ENCODE data around the gene GGA1.
A peak's percentile ranks its signal among the peaks of the same experiment; 100 is the strongest.
"Not testable (repeated sequence)": the region's sequence is repeated elsewhere in the genome, so short reads cannot be mapped to it uniquely, and the experiment has no call there.

Gene GGA1

GRCh38 chr22:37571258-37571991, 37.2 kb upstream of the GGA1 start:
- no peak for DNase-seq

DNA sequence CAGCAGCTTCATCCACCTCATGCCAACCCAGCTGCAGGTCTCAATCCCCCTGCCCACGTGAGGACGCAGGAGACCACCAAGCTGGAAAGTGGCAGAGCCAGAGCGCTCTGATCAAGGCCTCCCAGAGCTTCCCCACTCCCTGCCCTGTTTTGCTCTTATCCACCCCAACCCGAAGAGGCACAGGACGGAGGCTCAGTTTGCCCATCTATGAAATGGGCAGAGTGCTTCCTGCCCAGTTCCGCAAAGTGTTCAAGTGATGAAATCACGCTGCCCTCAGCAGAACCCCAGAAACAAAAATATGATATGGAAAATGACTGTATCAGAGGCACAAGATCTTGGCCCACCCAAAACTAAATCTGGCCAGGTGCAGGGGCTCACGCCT, 36.7 kb upstream of the GGA1 start:
- no peak for DNase-seq

DNA sequence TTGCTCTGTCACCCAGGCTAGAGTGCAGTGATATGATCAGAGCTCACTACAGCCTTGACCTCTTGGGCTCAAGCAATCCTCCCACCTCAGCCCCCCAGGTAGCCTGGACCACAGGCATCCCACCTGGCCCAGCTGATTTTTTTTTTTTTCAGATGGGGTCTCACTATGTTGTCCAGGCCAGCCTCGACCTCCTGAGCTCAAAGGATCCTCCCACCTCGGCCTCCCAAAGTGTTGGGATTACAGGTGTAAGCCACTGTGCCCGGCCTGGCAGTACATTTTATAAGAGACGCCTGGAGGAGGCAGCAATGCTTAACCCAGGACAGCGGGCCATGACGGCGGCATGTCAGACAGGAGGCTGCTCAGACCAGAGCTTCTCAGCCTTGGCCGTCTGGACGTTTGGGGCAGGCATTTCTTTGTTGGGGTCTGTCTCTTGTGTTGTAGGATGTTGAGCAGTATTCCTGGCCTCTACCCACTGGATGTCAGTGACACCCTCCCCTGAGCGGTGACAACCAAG, 33.1 kb upstream of the GGA1 start:
- DNase-seq = no peak

GRCh38 chr22:37578002-37578401, 30.6 kb upstream of the GGA1 start:
- DNase-seq = no peak

DNA sequence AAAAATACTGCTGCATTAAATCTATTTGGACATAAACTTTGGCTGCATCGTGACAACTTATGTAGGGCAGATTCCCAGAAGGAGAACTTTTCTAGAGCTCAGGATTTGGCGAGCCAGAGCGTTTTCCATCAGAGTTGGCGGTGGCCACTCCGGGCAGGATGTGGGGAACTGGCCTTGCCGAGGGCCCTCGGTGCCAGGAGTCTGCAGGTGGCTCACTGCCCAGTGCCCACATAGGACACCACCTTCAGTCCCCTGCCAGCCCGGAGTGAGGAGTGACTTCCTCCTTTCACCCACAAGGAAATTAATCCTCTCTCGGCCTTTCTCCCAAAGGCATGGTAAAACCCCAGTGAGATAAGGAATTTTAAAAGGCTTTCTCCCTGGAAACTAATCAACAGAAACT, 27.1 kb upstream of the GGA1 start:
- peak; percentile 78 for DNase-seq

DNA sequence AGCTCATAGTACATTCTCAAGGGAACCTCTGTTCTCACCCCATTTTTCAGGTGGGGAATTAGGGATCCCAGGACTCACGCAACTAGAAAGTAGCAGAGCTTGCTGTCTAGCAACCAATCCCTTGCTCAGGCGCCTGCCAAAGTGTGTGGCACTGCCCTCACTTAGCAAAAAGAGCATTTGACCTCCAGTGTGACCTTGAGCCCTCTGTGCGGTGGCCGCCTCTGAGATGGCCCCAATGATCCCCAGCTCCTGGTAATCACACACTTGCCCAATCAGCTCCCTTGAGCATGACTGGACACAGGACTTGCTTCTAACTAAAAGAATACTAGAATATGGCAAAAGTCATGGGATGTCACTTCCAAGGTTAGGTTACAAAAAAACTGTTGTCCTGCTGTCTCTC, 26.1 kb upstream of the GGA1 start:
- no peak for DNase-seq

DNA sequence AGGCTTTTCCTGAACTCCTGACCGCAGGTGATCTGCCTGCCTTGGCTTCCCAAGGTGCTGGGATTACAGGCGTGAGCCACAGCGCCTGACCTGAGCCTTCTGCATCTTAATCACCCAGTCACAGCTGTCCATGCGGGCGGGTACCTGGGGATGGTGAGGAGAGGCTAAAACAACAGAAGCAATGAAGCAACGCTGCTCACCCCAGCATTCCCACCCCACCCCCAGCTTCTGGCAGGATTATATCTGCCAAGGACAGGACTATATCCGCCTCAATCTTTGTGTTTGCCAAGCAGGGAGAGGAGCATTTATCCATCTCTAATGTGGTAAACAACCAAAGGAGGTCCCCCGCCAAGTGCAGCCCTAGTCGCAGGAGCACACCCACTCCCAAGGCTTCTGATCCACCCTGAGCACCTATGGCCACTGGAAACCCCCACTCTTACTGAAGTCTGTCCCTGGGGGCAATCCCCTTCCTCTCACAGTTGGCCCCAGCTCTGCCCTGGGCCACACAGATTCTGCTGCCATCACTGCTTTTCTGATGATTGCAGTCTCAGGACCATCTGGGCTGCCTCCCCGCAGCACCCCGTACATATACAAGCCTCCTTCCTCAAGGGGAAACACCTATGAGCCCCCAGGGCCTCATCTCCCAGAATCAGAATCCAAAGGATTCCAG, 20.0 kb upstream of the GGA1 start:
- no peak for DNase-seq

DNA sequence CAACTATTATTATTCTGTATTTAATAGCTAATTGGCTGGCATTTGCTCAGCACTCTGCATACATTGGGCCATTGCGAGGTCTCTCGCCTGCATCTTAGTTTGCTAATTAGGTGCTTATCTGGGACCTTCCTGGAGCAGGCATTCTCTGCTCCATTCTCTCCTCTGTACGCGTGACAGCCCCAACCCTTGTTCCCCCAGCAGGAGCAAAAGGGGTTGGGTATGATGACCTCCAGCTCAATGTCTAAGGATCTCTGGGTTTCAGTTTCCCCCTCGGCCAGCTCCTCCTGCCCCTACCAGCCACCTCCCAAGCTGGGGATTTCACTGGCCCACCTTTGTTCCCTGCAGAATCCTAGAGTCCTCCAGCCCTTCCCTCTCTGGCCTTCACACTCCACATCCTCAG, 19.0 kb upstream of the GGA1 start:
- DNase-seq = no peak

DNA sequence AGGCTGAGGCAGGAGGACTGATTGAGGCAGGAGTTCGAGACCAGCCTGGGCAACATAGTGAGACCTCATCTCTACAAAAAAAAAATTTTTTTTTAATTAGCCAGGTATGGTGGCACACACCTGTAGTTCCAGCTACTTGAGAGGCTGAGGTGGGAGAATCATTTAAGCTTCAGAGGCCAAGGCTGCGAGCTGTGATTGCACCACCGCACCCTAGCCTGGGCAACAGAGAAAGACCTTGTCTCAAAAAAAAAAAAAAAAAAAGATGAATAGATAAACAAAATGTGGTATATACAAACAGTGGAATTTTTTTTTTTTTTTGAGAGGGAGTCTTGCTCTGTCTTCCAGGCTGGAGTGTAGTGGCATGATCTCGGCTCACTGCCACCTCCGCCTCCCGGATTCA, 17.6 kb upstream of the GGA1 start:
- not testable (repeated sequence) for DNase-seq

- DNase-seq = no peak
Observed at GRCh38 chr22:37591823-37592404, 16.7 kb upstream of the GGA1 start.

- no peak for DNase-seq
Observed at GRCh38 chr22:37594237-37594636, 14.4 kb upstream of the GGA1 start.

DNA sequence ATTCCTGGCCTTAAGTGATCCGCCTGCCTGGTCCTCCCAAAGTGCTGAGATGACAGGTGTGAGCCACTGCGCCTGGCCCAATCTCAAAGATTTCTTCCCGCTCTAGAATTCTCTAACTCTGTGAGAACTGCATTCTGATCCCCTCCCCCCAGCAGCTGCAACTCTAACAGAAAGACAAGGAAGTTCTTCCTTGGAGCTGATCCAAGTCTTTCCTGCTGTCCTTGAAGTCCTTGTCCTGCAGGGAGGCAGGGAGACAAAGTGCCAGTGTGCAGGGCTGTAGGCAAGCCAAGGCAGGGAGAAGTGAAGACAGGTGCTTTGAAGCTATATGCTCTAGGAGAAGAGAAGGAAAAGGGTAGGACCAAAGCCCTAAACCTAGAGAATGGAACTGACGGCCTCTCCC, 9.5 kb upstream of the GGA1 start:
- peak; percentile 70 for DNase-seq

DNA sequence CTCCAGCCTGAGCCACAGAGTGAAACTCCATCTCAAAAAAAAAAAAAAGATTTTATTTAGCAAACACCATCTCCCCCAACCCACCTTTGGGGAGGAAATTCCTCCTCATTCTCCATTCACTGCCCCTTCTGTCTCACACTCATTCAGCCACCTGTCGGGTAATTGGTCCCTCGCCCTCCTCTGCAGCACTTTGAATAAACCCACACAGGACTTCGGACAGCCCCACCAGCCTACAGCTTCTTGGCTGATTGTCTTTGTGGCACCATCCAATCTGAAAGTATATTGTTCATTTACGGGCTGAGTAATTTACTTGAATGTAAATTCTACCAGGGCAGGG, 7.5 kb upstream of the GGA1 start:
- DNase-seq = no peak

- DNase-seq = no peak
Observed at GRCh38 chr22:37601540-37602442, 6.8 kb upstream of the GGA1 start.

DNA sequence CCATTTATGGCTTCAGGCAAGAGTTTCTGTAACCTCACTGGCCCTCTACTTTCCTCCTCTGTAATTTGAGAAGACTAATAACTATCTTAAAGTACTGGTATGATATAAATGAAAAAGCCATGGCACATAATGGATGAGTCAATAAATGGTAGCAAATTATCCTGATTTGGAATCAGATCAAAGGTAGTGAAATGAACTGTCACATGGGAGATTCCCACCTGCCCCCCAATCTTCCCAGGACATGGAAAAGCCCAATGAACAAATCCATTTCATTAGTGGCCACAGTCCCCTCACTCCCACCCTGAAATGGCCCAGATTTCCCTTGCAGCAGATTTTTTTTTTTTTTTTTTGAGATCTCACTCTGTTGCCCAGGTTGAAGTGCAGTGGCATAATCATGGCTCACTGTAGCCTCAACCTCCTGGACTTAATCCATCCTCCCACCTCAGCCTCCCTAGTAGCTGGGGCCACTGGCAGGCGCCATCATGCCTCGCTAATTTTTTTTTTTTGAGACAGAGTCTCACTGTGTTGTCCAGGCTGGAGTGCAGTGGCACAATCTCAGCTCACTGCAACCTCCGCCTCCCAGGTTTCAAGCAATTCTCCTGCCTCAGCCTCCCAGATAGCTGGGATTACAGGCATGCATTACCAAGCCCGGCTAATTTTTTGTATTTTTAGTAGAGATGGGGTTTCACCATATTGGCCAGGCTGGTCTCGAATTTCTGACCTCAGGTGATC, 5.9 kb upstream of the GGA1 start:
- DNase-seq = not testable (repeated sequence)

GRCh38 chr22:37604074-37604473, 4.6 kb upstream of the GGA1 start:
- no peak for DNase-seq

GRCh38 chr22:37604875-37605274, 3.8 kb upstream of the GGA1 start:
- no peak for DNase-seq

DNA sequence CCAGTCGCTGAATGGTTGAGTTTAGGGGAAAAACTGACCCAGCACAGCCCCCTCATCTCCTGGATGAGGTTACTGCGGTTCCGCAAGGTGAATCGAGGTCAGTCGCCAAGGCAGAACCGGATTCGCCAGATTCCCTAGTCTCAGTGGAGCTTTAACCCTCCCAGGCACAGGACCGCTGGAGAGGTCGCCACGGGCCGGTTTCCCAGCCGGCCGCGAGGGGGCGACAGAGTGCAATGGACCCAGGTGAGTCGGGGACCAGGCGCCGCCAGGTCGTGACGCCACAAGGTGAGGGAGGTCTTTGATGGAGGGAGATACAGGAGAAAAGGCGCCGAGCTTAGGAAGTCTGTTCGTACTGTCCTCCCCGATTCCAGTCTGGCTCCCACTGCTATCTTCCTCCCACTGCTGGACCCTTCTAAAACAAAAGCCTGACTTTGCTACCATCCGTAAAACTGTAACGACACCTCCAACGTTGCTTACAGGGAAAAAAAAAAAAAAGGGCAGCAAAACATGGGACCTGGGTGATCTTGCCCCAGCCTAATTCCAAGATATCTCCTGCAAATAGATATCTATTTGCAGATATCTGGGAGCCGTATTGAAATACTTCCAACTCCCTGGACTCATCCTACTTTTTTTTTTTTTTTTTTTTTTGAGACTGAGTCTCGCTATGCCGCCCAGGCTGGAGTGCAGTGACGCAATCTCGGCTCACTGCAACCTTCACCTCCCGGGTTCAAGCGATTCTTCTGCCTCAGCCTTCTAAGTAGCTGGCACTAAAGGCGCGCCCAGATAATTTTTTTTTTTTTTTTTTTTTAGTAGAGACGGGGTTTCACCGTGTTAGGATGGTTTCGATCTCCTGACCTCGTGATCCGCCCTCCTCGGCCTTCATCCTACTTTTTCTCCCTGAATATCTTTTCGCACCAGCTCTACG, 1.4 kb upstream of the GGA1 start:
- peak; percentile 84 for DNase-seq

DNA sequence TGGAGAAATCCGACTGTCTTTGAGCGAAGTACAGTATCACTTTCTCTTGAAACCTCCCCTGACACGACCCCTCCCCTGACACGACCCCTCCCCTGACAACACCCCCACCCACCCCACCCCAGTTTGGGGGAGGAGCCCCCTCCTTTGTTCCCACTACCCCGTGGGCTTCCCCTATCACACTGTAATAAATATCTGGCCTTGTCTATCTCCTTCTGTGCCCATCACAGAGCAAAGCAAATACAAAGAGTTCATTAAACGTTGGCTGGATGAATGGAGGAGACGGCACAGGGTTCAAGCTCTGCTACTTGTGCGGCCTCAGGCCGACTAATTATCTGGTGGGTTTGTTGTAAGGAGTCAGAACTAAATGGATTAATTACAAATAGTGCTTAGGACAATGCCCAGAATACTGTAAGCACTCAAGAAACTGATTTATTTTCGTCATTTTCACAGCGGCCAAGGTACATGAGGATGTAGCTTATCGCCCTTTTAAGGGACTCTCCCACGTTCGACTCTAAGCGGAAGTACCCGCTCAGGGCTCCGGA, 628 bp upstream of the GGA1 start:
- DNase-seq = no peak

GRCh38 chr22:37609240-37610152, 862 bp downstream of the GGA1 start:
- DNase-seq = peak; percentile 58
